ENCODE data around the gene CES4A. TPM values are rescaled to one million over a fixed set of nuclear protein-coding genes. Genes with fewer than 3 reads are reported as not detected.

CES4A gene
- total RNA-seq, 1 experiment from 2014 or later: 1.9 TPM

- Histone ChIP-seq H3K23me2 (ENCODE audit: insufficient read length, low read depth, low read length, poor library complexity, severe bottlenecking) (no peaks in the 10 kb centered on the region), H3K4me2 (ENCODE audit: insufficient read depth, insufficient read length, low read length) (no peak overlapping the region), H3K79me1 (ENCODE audit: insufficient read depth, low read depth, low read length, poor library complexity, severe bottlenecking) (peaks cover 3% of the 10 kb centered on the region), H3K14ac (ENCODE audit: insufficient read depth, low read length) (no peak overlapping the region), H3K9ac (ENCODE audit: extremely low read depth, insufficient read length, low read length) (no peak overlapping the region), H3K9me3 (ENCODE audit: control insufficient read depth, low read depth, low read length) (no peaks in the 10 kb centered on the region), H4K91ac (ENCODE audit: insufficient read length, low read depth, low read length) (no peak overlapping the region), H3K27ac (ENCODE audit: insufficient read length, low read depth, low read length) (no peak overlapping the region), H2BK20ac (ENCODE audit: low read depth, low read length, poor library complexity, severe bottlenecking) (no peak overlapping the region), H3K23ac (ENCODE audit: insufficient read length, low read depth, low read length) (no peak overlapping the region), H4K5ac (ENCODE audit: insufficient read length, low read depth, low read length) (no peak overlapping the region), H3K79me2 (ENCODE audit: insufficient read depth, low read length) (no peaks in the 10 kb centered on the region), H2AFZ (ENCODE audit: low read length) (no peak overlapping the region), H2BK15ac (ENCODE audit: low read depth, low read length) (no peak overlapping the region), H2BK12ac (ENCODE audit: insufficient read length, low read depth, low read length) (no peak overlapping the region), H3K18ac (ENCODE audit: insufficient read length, low read depth, low read length) (no peak overlapping the region), H2BK5ac (ENCODE audit: insufficient read length, low read length) (no peak overlapping the region), H3K56ac (ENCODE audit: insufficient read length, low read depth, low read length) (no peak overlapping the region), H4K20me1 (ENCODE audit: control insufficient read depth, insufficient read depth, insufficient read length) (no peaks in the 10 kb centered on the region), H2BK120ac (ENCODE audit: low read depth, low read length, poor library complexity, severe bottlenecking) (no peak overlapping the region), H2AK5ac (ENCODE audit: insufficient read length, low read length) (no peak overlapping the region), H3K4me1 (ENCODE audit: insufficient read depth, low read length) (no peaks in the 10 kb centered on the region), H4K8ac (replicated peaks; ENCODE audit: insufficient read length, low read depth, low read length) (no peak overlapping the region), H3T11ph (ENCODE audit: low read length) (no peak overlapping the region), H3K4ac (ENCODE audit: low read depth, low read length) (no peak overlapping the region), H3K27me3 (ENCODE audit: insufficient read depth, low read length) (no peaks in the 10 kb centered on the region)
- no peak for DNase-seq
- no CpG with 5 or more reads among the region's 1 CpG for WGBS (ENCODE audit: extremely low coverage, insufficient read length, low lambda C conversion rate)
- no peak overlapping the region for H3K4me3 Mint-ChIP-seq
- H3K27me3 Mint-ChIP-seq (ENCODE audit: low read depth): no peaks in the 10 kb centered on the region
- H3K4me1 Mint-ChIP-seq: peaks cover 1 to 3% of the 10 kb centered on the region in 2 experiments; a peak in 1 of 4 replicates
- no peaks in the 10 kb centered on the region for H3K9me3 Mint-ChIP-seq
- peak overlapping the region in 1 of 3 experiments; percentile 35; a peak in 2 of 7 replicates for H3K27ac Mint-ChIP-seq
- peaks cover 0 to 20% (median 4%) of the 10 kb centered on the region in 3 experiments; a peak in 3 of 7 replicates for H3K36me3 Mint-ChIP-seq (ENCODE audit: insufficient read depth in 1 of 3, low read depth in 3 of 3)
- no peak for TF ChIP-seq CTCF (conservative IDR thresholded peaks at IDR 0.05)
Measured at GRCh38 chr16:67052399-67052798, 64.0 kb downstream of the CES4A start.

All from H9 (cell line).